Fibroblast of mammary gland (primary cell): ENCODE measurements around the gene FUT9.

Experiments
- DNase-seq: peaks from one replicate; pipeline ENCODE4 v3.0.0-alpha.2; 2010; ENCODE audit warnings: low read depth
- H3K4me3 ChIP-seq: 2 replicates; pipeline ENCODE4 v1.5.1; 2011; ENCODE audit warnings: low read depth, mild to moderate bottlenecking, low read length, moderate library complexity; ENCODE audit not compliant: control insufficient read depth
- CTCF ChIP-seq: conservative IDR thresholded peaks from 2 replicates; pipeline ENCODE4 v1.5.1; 2011; ENCODE audit warnings: low read depth, low read length, inconsistent platforms; ENCODE audit not compliant: control insufficient read depth, insufficient read depth

FUT9 gene

GRCh38 chr6:96058082-96058481 lies 42.3 kb downstream of the FUT9 start:
- no peak for DNase-seq
- no peak overlapping the region for H3K4me3 ChIP-seq
- TF ChIP-seq CTCF = no peak

GRCh38 chr6:96059586-96059985 lies 43.8 kb downstream of the FUT9 start:
- DNase-seq = no peak
- no peak for TF ChIP-seq CTCF
- H3K4me3 ChIP-seq = no peak overlapping the region

GRCh38 chr6:96060249-96060648 lies 44.5 kb downstream of the FUT9 start:
- H3K4me3 ChIP-seq = no peak overlapping the region
- DNase-seq = no peak
- no peak for TF ChIP-seq CTCF

- DNase-seq = no peak
- H3K4me3 ChIP-seq = no peak overlapping the region
- no peak for TF ChIP-seq CTCF
These were observed 49.4 kb downstream of the FUT9 start for GRCh38 chr6:96065213-96065612.

GRCh38 chr6:96066376-96066775 lies 50.6 kb downstream of the FUT9 start:
- DNase-seq = no peak
- TF ChIP-seq CTCF = no peak
- H3K4me3 ChIP-seq = no peak overlapping the region

- DNase-seq = no peak
- H3K4me3 ChIP-seq = no peak overlapping the region
These were observed 57.8 kb downstream of the FUT9 start for GRCh38 chr6:96073555-96073954.

GRCh38 chr6:96074006-96074405 lies 58.2 kb downstream of the FUT9 start:
- TF ChIP-seq CTCF = no peak
- DNase-seq = no peak
- no peak overlapping the region for H3K4me3 ChIP-seq

More at GRCh38 chr6:96073555-96073954, 57.8 kb downstream of the FUT9 start:
- TF ChIP-seq CTCF = no peak
